GM18517 (cell line): ENCODE results near the gene GBP2.

Experiments used
- ATAC-seq: cut with Tn5 transposase; IDR thresholded peaks from one replicate; pipeline ENCODE4 v1.9.1; 2021; ENCODE audit warnings: mild to moderate bottlenecking, moderate library complexity; ENCODE audit not compliant: unreplicated experiment

The GBP2 gene, protein sequence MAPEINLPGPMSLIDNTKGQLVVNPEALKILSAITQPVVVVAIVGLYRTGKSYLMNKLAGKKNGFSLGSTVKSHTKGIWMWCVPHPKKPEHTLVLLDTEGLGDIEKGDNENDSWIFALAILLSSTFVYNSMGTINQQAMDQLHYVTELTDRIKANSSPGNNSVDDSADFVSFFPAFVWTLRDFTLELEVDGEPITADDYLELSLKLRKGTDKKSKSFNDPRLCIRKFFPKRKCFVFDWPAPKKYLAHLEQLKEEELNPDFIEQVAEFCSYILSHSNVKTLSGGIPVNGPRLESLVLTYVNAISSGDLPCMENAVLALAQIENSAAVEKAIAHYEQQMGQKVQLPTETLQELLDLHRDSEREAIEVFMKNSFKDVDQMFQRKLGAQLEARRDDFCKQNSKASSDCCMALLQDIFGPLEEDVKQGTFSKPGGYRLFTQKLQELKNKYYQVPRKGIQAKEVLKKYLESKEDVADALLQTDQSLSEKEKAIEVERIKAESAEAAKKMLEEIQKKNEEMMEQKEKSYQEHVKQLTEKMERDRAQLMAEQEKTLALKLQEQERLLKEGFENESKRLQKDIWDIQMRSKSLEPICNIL

DNA sequence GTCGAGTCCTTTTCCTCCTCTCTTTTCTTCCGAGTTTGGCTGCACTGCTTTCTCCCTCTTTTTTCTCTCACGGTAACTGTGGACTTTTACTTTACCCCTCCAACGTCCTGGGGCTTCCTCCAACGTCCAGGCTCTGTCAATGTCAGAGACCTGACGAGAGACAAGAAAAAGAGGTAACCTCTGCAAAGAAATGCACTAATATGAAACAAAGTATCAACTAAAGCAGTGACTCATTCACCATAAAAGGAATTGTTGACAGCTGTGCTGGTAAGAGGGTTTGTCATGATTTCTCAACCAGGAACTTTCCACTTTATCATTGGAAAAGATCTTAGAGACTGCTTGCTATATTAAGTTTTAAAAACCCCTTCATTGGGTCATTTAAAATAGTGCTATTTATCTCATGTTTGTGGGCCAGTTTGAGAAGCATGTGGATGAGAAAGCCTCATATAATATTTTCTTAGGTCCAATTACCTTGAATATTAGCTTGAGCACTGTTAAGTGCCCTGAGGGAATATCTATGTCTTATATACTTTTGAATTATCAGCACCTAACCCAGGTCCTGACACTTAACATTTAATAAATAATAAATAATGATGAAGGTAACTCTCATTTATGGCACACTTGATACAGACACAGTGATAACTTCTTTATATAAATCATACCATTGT is at the start of gene GBP2:
Gene GBP2 (minus strand): TSS at position 202 of the 668 bp plus-strand sequence. CDS start 4,148 bp downstream, outside the sequence.
- peak; percentile 83 for ATAC-seq

DNA sequence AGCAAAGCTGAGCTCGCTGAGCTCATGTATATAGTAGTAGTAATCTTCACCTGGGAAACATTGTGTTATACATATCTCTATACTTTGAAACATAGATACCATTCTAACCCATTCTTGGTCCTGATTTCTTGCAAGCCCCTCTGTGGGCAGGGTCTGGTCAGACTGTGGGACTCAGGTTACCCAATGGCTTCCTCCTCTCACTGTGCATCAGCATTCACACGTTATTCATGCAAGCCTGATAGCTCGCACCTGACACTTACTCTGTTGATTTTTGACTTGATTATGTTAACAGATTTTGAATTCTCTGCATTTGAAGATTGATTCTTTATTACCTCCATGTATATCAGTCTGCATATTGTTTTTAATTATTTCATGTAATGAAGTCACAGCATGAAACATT is 48.6 kb upstream of the GBP2 start:
- no peak for ATAC-seq

DNA sequence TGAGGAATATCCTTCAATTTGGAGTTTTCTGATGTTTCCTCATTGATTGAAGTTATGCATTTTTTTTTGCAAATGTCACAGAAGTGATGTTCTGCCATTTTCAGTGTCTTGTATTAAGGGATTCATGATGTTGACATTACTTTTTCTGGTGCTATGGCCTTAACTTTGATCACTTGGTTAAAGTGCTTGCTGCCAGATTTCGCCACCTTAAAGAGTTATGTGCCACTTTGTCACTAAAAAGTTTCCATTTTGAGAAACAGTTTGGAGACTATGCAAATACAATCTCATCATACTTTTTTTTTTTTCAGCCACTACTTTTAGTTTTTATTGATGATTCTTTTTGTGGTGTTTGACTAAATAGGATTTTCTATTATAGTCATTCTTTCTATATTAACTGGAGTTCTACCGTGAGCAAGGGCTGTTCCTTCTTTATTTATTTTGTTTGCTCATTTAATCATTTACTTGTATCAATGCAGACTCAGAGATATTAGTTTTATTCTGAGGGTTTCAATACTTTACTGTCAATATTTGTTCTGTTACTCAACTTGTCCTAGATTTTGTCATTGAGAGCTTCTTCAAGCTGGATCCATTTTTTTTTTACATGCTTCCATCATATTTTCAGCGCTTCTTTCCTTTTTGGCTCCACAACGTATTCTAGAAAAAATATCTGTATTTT is 46.7 kb upstream of the GBP2 start:
- ATAC-seq = no peak

DNA sequence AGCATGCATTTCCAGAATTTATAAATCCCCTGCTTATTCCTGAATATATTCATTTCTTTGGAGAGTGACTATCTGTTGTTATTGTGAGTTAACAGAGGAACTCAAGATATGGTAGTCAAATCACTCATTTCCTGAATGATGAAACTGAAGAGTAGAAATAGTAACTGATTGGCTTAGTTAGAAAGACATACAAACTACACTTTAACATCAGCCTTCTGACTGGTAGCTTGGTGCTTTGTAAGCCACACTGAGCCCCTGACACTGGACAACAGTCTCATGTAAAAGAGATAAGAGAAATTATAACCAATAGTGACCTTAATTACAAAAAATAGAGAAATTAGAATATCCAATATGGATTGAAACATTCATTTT is 45.1 kb upstream of the GBP2 start:
- ATAC-seq = no peak

DNA sequence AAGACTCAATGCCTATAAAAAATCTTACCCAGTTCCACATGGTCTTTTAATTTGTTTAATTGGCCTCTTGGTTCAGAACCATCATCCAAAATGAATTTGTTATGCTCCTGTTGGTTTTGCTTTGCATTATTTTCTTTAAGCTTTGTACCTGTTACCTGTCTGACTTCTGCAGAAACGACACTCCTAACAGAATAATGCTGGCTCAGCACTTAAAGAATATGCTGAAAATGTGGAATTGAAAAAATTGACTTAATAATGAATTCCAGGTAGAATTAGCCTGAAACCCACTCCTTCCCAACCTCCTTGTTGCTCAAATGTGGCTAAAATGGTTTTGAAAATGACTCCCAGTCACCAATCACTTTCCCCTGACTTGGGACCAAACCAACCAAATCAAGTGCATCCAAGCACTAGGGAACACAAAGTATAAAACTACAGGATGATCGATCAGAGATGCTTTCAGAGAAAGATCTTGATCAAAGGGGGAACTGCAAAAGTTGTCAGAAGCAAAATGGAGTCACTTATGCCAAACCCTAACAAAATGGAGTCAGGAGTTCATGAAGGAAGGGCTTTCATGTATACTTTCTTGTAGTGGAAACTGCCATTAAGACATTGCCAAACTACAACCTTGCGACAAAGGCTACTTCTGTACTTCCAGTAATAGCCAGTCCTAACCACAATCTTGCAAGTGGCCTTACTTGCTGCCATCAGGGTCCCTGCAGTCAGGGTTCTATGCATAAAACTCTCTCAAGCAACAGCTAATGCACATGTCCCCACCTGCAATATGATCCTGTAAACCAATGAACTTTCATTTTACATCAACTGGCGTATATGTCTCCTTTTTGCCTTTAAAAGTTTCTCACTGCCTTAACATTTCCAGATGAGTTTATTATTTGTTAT is 44.5 kb upstream of the GBP2 start:
- ATAC-seq = no peak

DNA sequence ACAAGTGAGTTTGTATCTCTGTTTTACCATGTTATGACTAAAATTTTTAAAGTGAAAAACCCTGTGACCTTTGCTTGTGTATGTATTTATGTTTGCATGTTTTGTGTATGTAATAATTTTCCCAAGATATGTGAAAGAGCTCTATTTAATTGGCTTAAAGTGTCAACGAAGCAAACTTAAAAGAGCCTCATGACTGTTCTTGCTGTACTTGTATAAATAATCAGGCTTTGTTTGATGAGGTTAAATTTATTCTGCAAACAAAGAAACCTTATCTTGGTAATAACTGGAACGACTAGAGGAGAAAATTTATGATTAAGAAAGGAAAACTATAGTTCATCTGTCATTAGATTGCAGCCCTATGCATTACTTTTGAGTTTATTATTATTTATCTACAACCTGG is 43.3 kb upstream of the GBP2 start:
- ATAC-seq = no peak

DNA sequence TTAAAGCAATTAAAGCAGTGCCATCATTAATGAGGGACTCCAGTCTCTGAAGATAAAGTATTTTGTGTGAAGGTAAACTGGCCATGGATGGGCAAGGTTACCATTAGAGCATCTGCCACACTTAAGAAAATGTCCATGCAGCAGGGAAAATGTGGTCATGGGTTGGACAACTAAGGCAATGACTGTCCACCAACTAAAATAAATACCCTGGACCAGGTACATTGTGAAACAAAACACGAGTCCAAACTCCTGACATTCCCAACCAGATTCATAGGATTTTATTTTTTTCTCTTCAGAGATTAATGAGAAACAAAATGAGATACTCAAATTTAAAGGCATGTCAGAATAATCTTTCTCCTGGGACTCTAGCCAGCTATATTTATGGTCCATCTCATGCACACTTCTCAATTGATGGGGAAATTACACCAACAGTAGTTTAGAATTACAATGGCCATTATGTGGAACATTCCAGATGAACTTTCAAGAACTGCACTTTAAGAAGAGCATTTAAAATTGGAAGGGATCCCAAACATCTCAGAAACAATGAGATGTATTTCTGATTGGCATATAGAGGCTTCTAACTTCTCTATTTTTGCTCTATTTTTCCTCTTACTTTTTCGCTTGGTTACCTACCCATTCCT is 41.8 kb upstream of the GBP2 start:
- no peak for ATAC-seq

DNA sequence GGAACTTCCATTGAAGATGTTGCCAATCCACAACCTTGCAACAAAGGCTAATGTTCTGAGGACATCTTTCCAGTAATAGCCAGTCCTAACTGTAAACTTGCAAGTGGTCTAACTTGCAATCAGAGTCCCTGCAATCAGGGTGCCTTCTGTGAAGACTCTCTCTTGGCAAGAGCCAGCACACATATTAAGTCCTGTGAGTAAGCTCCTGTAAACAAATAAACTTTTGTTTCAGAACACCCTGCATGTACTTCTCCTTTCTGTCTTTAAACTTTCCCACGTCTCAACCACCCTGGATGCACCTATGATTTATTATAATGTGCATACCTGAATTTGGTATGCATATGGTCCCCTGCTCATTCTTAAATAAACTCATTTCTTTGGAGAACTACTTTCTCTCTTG is 40.8 kb upstream of the GBP2 start:
- no peak for ATAC-seq

DNA sequence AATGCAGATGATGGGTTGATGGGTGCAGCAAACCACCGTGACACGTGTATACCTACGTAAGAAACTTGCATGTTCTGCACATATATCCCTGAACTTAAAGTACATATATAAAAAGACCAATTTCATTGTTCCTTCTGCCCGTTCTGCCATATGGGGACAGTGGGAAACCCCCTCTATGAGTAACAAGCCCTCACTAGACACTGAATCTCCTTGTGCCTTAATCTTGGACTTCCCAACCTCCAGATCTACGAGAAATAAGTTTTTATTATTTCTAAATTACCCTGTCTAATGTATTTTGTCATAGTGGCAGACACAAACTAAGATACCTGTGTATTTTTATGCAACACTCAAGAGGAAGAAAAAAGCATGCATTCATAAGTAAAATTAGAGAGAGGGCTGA is 39.9 kb upstream of the GBP2 start:
- no peak for ATAC-seq

DNA sequence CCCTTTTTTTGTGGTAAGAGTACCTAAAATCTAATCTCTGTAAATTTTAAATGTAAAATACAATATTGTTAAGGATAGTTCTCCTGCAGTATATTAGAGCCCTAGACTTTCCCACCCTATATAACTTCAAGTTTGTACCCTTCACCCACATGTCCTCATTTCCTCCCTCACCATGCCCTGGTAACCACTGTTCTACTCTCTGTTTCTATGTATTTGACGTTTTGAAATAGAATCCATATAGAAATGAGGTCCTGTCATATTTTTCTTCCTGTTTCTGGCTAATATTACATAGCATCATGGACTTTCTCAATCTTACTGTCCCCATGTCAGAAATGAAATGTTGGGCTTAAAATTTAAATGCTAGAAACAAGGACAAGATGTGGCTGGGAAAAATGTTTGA is 25.1 kb upstream of the GBP2 start:
- ATAC-seq = no peak

DNA sequence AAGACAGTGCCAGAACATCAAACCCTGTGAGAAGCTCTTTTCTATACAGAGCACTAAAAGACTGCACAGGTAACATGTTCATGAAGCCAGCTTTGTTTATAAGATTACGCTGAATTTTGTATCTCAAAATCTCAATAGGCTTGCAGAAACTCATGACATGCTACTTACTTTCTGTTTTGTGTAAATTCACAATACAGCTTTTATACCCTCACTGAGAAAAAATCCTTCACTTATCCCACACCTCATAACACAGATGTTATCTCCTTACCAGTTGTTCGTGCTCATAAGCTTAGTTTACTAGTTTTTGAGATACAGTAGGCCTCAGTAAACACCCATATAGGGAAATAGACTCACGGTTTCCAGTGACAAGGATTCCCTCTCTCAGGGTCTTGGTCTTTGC is 24.1 kb upstream of the GBP2 start:
- ATAC-seq = no peak

DNA sequence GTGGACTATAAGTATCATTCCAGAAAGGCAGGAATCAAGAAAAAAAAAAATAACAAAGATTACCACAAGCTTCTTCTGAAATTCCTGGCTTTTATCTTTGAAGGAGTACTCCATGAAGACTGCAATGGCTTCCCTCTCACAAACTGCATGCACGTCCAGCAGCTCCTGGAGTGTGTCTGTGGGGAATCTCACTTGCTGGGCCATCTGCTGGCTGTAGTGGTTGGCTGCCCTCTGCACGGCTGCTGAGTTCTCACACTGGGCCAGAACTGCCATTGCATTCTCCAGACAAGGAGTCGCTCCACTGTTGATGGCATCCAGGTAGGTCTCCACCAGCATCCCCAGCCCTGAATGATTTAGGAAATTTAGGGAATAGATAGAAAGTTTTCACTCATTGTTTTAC is 23.3 kb upstream of the GBP2 start:
- no peak for ATAC-seq

DNA sequence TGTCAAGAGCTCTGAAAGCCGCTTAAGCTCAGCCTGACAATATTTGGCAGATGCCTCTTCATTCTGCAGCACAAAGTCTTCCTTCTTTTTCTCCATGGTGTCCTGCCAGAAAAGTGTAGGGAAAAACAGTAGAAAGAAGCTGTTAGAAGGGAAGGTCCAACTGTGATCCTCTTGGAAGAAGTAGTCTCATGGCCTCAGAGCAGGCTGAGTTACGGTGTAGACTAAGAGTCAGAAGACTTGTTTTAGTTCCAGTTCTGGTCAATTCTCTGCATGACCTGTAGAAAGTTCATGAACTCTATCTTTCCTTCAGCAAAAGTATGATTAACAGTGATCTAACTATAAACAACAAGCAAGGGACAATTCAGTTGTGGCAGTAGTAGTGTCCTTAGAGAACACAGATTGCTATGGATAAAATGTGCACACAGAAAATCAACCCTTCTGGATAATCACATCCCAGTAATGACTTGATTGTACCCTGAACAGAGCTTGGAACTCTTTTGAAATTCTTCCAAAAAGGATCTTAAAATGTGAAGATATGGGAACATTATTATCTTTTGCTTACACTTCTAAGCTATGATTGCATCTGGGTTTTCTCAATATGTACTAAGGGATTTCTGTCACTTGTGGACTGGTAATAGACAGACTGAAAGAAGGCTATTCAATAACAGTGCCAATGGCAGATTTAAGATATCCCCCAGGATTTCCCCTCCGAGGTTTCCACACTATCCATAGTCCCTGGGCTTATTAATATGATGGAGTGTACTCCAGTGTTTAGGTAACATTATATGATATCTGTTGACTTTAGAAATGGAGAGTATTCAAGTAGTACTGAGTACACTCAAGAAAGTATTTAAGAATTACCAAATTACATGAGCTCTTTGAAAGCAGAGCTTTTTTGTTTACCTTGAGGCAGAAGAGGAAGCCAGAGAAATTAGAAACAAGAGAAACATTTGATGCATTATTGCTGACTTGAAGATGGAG is 22.1 kb upstream of the GBP2 start:
- ATAC-seq = no peak

DNA sequence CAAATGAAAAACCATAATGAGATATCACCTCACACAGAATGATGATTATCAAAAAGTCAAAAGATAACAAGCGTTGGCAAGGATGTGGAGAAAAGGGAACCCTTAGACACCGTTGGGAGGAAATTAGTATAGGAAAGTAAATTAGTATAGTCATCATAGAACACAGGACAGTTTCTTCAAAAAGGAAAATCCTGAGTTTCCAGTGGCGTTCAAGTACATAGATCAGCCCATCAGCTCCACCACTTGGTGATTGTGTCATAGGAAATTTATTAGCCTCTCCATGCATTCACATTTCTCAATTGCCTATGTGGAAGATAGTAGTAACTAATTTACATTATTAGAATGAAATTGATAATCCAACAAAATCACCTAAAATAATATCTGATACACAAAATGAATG is 20.8 kb upstream of the GBP2 start:
- no peak for ATAC-seq

DNA sequence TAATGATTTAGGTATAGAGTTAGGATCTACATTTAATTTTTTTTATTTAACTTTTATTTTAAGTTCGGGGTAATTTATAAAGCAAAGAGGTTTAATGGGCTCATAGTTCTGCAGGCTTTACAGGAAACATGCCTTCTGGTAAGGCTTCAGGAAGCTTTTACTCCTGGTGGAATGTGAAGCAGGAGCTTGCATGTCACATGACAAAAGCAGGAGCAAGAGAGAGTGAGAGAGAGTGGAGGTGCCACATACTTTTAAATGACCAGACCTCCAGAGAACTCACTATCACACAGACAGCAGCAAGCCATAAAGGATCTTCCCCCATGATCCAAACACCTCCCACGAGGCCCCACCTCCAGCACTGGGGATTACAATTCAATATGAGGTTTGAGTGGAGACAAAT is 17.6 kb upstream of the GBP2 start:
- ATAC-seq = no peak

DNA sequence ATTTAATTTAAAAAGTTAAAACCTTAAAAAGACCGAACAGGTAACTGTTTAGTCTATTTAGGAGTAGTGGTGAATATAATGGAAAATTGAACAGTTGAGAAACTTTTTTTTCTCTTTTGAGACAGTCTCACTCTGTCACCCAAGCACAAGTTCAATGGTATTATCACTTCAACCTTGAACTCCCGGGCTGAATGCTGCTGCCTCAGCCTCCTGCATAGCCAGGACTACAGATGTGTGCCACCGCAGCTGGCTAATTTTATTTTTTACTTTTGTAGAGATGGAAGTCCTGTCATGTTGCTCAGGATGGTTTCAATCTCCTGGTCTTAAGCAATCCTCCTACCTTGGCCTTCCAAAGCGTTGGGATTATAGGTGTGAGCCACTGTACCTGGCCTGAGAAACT is 16.2 kb upstream of the GBP2 start:
- no peak for ATAC-seq

DNA sequence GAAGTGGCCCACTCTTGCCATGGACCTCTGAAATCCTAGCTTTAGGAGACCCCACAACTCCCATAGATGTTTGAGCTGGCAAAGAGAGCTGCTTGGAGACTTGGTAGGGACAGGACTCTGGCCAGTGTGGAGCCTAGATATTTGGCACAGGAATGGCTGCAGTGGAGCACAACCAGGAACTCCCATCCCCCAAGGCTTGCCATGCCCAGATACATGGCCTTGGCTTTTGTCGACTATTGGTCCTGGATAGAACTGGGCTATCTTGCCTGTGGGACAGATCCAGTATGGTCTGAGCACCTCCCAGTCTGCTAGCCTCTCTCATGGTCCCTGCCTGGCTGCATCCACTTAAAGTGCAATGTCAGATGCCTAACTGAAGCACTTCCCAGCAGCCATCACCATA is 7.8 kb upstream of the GBP2 start:
- no peak for ATAC-seq

DNA sequence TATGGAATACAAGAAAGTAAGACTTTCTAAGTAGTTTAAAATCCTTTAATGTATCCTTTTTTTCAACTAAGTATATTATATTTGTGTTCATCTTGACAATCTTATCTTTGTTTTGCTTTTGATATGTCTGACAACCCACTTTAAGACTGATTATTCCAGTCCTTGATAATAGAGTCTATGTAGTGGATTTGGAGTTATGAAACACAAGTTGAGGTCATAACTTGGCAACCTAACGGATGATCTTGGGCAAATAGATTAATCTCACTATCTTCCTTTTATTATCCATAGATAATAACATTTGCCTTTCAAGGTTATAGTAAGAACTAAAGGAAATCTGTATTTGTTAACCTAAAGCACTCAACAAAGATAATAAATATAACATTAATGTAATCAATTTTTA is 4.8 kb upstream of the GBP2 start:
- ATAC-seq = no peak

DNA sequence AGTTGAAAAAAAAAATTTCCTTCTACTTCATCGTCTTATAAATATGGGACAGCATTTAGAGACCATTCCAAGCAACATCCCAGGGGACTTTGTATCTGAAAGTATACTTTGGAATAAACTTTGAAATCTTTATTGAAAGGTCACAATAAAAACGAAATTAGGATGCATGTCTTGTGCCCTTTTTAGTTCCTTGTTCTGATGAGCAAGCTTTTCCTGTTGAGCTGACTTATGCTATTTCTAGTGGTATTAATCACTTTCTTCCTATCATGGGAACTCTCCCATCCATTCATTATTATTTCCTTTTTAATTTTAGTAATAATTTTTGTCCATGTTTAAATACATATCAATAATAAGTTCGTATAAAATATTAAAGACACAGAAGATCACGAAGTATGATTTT is 4.0 kb upstream of the GBP2 start:
- ATAC-seq = no peak
